ENCODE measurements around the gene PCDHGA4.
"Not testable (repeated sequence)": the region's sequence is repeated elsewhere in the genome, so short reads cannot be mapped to it uniquely, and the experiment has no call there.

Gene PCDHGA4

GRCh38 chr5:141349917-141350619 lies 4.8 kb upstream of the PCDHGA4 start, which contains the start of gene PCDHGB1:
Gene PCDHGB1, plus strand, starts transcription at chr5:141350099. Its CDS starts 162 bp downstream, at chr5:141350261.
- DNase-seq: peak; percentile 5 to 50 (median 26)

- no peak for DNase-seq
Measured at GRCh38 chr5:141351591-141351990, 3.2 kb upstream of the PCDHGA4 start.

GRCh38 chr5:141355641-141356040 lies 820 bp downstream of the PCDHGA4 start:
- no peak for DNase-seq

- no peak for DNase-seq
Measured at GRCh38 chr5:141356133-141356532, 1.3 kb downstream of the PCDHGA4 start.

- DNase-seq: no peak
Measured at GRCh38 chr5:141356950-141357349, 2.1 kb downstream of the PCDHGA4 start.

GRCh38 chr5:141359790-141360426 lies 5.1 kb downstream of the PCDHGA4 start, which contains the start of gene PCDHGB2:
Gene PCDHGB2, plus strand, starts transcription at chr5:141359994. Its CDS starts 142 bp downstream, at chr5:141360136.
- DNase-seq: peak; percentile 18 to 39 (median 31)

GRCh38 chr5:141360685-141361084 lies 5.9 kb downstream of the PCDHGA4 start:
- no peak for DNase-seq

GRCh38 chr5:141362719-141363118 lies 7.9 kb downstream of the PCDHGA4 start:
- no peak for DNase-seq

- no peak for DNase-seq
Measured at GRCh38 chr5:141363952-141364660, 9.3 kb downstream of the PCDHGA4 start, which contains the start of gene PCDHGA5. Gene PCDHGA5, plus strand, starts transcription at chr5:141364162. Its CDS starts 169 bp downstream, at chr5:141364331.

GRCh38 chr5:141366016-141366896 lies 11.4 kb downstream of the PCDHGA4 start:
- DNase-seq: no peak

GRCh38 chr5:141369994-141370848 lies 15.4 kb downstream of the PCDHGA4 start, which contains the start of gene PCDHGB3:
Gene PCDHGB3, plus strand, starts transcription at chr5:141370242. Its CDS starts 153 bp downstream, at chr5:141370395.
- DNase-seq: peak; percentile 11 to 64 (median 43)

GRCh38 chr5:141371572-141372475 lies 17.0 kb downstream of the PCDHGA4 start:
- DNase-seq: no peak

GRCh38 chr5:141373673-141374317 lies 19.0 kb downstream of the PCDHGA4 start, which contains the start of gene PCDHGA6:
Gene PCDHGA6, plus strand, starts transcription at chr5:141373891. Its CDS starts 193 bp downstream, at chr5:141374084.
- peak in 1 of 4 experiments; percentile 18 for DNase-seq

- DNase-seq: no peak
Measured at GRCh38 chr5:141374627-141375026, 19.8 kb downstream of the PCDHGA4 start.

GRCh38 chr5:141375444-141376155 lies 20.8 kb downstream of the PCDHGA4 start:
- not testable (repeated sequence) for DNase-seq

GRCh38 chr5:141382469-141383294 lies 27.9 kb downstream of the PCDHGA4 start, which contains the start of gene PCDHGA7:
Gene PCDHGA7, plus strand, starts transcription at chr5:141382742. Its CDS starts 158 bp downstream, at chr5:141382900.
- DNase-seq: no peak

GRCh38 chr5:141383345-141383744 lies 28.5 kb downstream of the PCDHGA4 start:
- DNase-seq: no peak
